ENCODE measurements around the gene ZNFX1.
"Not testable (repeated sequence)": the region's sequence is repeated elsewhere in the genome, so short reads cannot be mapped to it uniquely, and the experiment has no call there.

The ZNFX1 gene

GRCh38 chr20:49278036-49278817 is at the start of gene ZNFX1:
TSS of gene ZNFX1 (minus strand) at chr20:49278057. CDS start at chr20:49275839, 2,218 bp downstream.
- DNase-seq, result peak; percentile 99
- CTCF ChIA-PET, result interaction anchor here (1.0 kb wide), 1 partner anchor 43 kb away, joined by 3 read pairs; no protein-coding TSS in a partner anchor
- Mint-ChIP-seq H3K4me1 (peaks cover 65% of the 10 kb centered on the region), H3K9me3 (peaks cover 37% of the 10 kb centered on the region), H3K4me3 (peak within 1 kb of the TSS; percentile 99), H3K27ac (peak within 1 kb of the TSS; percentile 96), H3K36me3 (peaks cover 76% of the 10 kb centered on the region), H3K27me3 (no peaks in the 10 kb centered on the region)

- H3K27ac Mint-ChIP-seq, result no peak overlapping the region
- no peaks in the 10 kb centered on the region for H3K36me3 Mint-ChIP-seq
- CTCF ChIA-PET, result no interaction called here
- no peak overlapping the region for H3K4me3 Mint-ChIP-seq
- no peaks in the 10 kb centered on the region for H3K9me3 Mint-ChIP-seq
- H3K27me3 Mint-ChIP-seq, result peaks cover 60% of the 10 kb centered on the region
- peaks cover 23% of the 10 kb centered on the region for H3K4me1 Mint-ChIP-seq
- DNase-seq, result no peak
Observed at GRCh38 chr20:49326026-49326425, 48.2 kb upstream of the ZNFX1 start.

GRCh38 chr20:49324306-49324705 is 46.4 kb upstream of the ZNFX1 start:
- no peak for DNase-seq
- H3K27me3 Mint-ChIP-seq, result peaks cover 64% of the 10 kb centered on the region
- H3K9me3 Mint-ChIP-seq, result no peaks in the 10 kb centered on the region

GRCh38 chr20:49323622-49324238 is 45.9 kb upstream of the ZNFX1 start:
- peaks cover 64% of the 10 kb centered on the region for H3K27me3 Mint-ChIP-seq
- no peaks in the 10 kb centered on the region for H3K9me3 Mint-ChIP-seq
- H3K36me3 Mint-ChIP-seq, result no peaks in the 10 kb centered on the region
- peak; percentile 46 for DNase-seq
- H3K4me3 Mint-ChIP-seq, result no peak overlapping the region
- H3K4me1 Mint-ChIP-seq, result peaks cover 29% of the 10 kb centered on the region
- CTCF ChIA-PET, result interaction anchor here (0.6 to 3.1 kb wide), 10 partner anchors 47 to 295 kb away, joined by 3 to 15 read pairs (median 3); no protein-coding TSS in a partner anchor
- H3K27ac Mint-ChIP-seq, result peak overlapping the region; percentile 76

More at GRCh38 chr20:49324306-49324705, 46.4 kb upstream of the ZNFX1 start:
- peaks cover 23% of the 10 kb centered on the region for H3K4me1 Mint-ChIP-seq
- no peak overlapping the region for H3K27ac Mint-ChIP-seq
- no peaks in the 10 kb centered on the region for H3K36me3 Mint-ChIP-seq
- H3K4me3 Mint-ChIP-seq, result no peak overlapping the region
- CTCF ChIA-PET, result interaction anchor here (0.6 to 3.1 kb wide), 7 partner anchors 50 to 294 kb away, joined by 3 to 15 read pairs (median 3); no protein-coding TSS in a partner anchor

GRCh38 chr20:49320460-49320859 is 42.6 kb upstream of the ZNFX1 start:
- Mint-ChIP-seq H3K27me3 (peaks cover 78% of the 10 kb centered on the region), H3K9me3 (no peaks in the 10 kb centered on the region), H3K4me3 (no peak overlapping the region), H3K27ac (no peak overlapping the region), H3K36me3 (no peaks in the 10 kb centered on the region), H3K4me1 (peaks cover 35% of the 10 kb centered on the region)
- CTCF ChIA-PET, result interaction anchor here (0.8 to 1.5 kb wide), 7 partner anchors 8 to 74 kb away, joined by 3 to 4 read pairs (median 3); partner anchors contain the start of gene ZNFX1
- no peak for DNase-seq

- DNase-seq, result no peak
- H3K27me3 Mint-ChIP-seq, result peaks cover 80% of the 10 kb centered on the region
- H3K9me3 Mint-ChIP-seq, result no peaks in the 10 kb centered on the region
- H3K4me3 Mint-ChIP-seq, result peak overlapping the region; percentile 67
- no peaks in the 10 kb centered on the region for H3K36me3 Mint-ChIP-seq
- CTCF ChIA-PET, result interaction anchor here (1.0 kb wide), 1 partner anchor 73 kb away, joined by 3 read pairs; no protein-coding TSS in a partner anchor
- H3K27ac Mint-ChIP-seq, result no peak overlapping the region
- peaks cover 30% of the 10 kb centered on the region for H3K4me1 Mint-ChIP-seq
Observed at GRCh38 chr20:49319208-49319809, 41.5 kb upstream of the ZNFX1 start.

- no peak overlapping the region for H3K27ac Mint-ChIP-seq
- no peaks in the 10 kb centered on the region for H3K9me3 Mint-ChIP-seq
- H3K4me3 Mint-ChIP-seq, result peak overlapping the region; percentile 67
- H3K27me3 Mint-ChIP-seq, result peaks cover 83% of the 10 kb centered on the region
- H3K4me1 Mint-ChIP-seq, result peaks cover 23% of the 10 kb centered on the region
- DNase-seq, result peak; percentile 45
- CTCF ChIA-PET, result no interaction called here
- no peaks in the 10 kb centered on the region for H3K36me3 Mint-ChIP-seq
Observed at GRCh38 chr20:49318430-49319207, 40.8 kb upstream of the ZNFX1 start.

GRCh38 chr20:49318091-49318429 is 40.2 kb upstream of the ZNFX1 start:
- peaks cover 85% of the 10 kb centered on the region for H3K27me3 Mint-ChIP-seq
- peaks cover 17% of the 10 kb centered on the region for H3K4me1 Mint-ChIP-seq
- no peaks in the 10 kb centered on the region for H3K36me3 Mint-ChIP-seq
- DNase-seq, result no peak
- CTCF ChIA-PET, result no interaction called here
- H3K9me3 Mint-ChIP-seq, result no peaks in the 10 kb centered on the region
- no peak overlapping the region for H3K27ac Mint-ChIP-seq
- peak overlapping the region; percentile 21 for H3K4me3 Mint-ChIP-seq

- no peak overlapping the region for H3K4me3 Mint-ChIP-seq
- CTCF ChIA-PET, result no interaction called here
- H3K27ac Mint-ChIP-seq, result no peak overlapping the region
- no peaks in the 10 kb centered on the region for H3K36me3 Mint-ChIP-seq
- peaks cover 85% of the 10 kb centered on the region for H3K27me3 Mint-ChIP-seq
- no peaks in the 10 kb centered on the region for H3K9me3 Mint-ChIP-seq
- peaks cover 12% of the 10 kb centered on the region for H3K4me1 Mint-ChIP-seq
- DNase-seq, result no peak
Observed at GRCh38 chr20:49316704-49317103, 38.8 kb upstream of the ZNFX1 start.

GRCh38 chr20:49315580-49315979 is 37.7 kb upstream of the ZNFX1 start:
- peaks cover 86% of the 10 kb centered on the region for H3K27me3 Mint-ChIP-seq
- peaks cover 5% of the 10 kb centered on the region for H3K9me3 Mint-ChIP-seq
- H3K27ac Mint-ChIP-seq, result no peak overlapping the region
- peaks cover 12% of the 10 kb centered on the region for H3K4me1 Mint-ChIP-seq
- H3K4me3 Mint-ChIP-seq, result no peak overlapping the region
- CTCF ChIA-PET, result no interaction called here
- no peak for DNase-seq
- no peaks in the 10 kb centered on the region for H3K36me3 Mint-ChIP-seq

GRCh38 chr20:49314052-49314451 is 36.2 kb upstream of the ZNFX1 start:
- CTCF ChIA-PET, result interaction anchor here (1.6 kb wide), 1 partner anchor 181 kb away, joined by 3 read pairs; no protein-coding TSS in a partner anchor
- H3K4me1 Mint-ChIP-seq, H3K27ac Mint-ChIP-seq, H3K4me3 Mint-ChIP-seq, H3K36me3 Mint-ChIP-seq, DNase-seq: not testable (repeated sequence)
- Mint-ChIP-seq H3K27me3 (peaks cover 83% of the 10 kb centered on the region), H3K9me3 (peaks cover 12% of the 10 kb centered on the region)

GRCh38 chr20:49313283-49313682 is 35.4 kb upstream of the ZNFX1 start:
- CTCF ChIA-PET, result interaction anchor here (1.6 kb wide), 1 partner anchor 181 kb away, joined by 3 read pairs; no protein-coding TSS in a partner anchor
- DNase-seq, result no peak
- Mint-ChIP-seq H3K36me3 (no peaks in the 10 kb centered on the region), H3K9me3 (peaks cover 12% of the 10 kb centered on the region), H3K27me3 (peaks cover 79% of the 10 kb centered on the region), H3K4me1 (peaks cover 2% of the 10 kb centered on the region), H3K27ac (no peak overlapping the region), H3K4me3 (no peak overlapping the region)

- Mint-ChIP-seq H3K27me3 (peaks cover 73% of the 10 kb centered on the region), H3K27ac (no peak overlapping the region), H3K4me3 (no peak overlapping the region), H3K4me1 (no peaks in the 10 kb centered on the region), H3K9me3 (peaks cover 12% of the 10 kb centered on the region), H3K36me3 (no peaks in the 10 kb centered on the region)
- CTCF ChIA-PET, result interaction anchor here (1.6 kb wide), 1 partner anchor 180 kb away, joined by 3 read pairs; no protein-coding TSS in a partner anchor
- DNase-seq, result no peak
Observed at GRCh38 chr20:49312661-49313060, 34.8 kb upstream of the ZNFX1 start.

All from activated naive CD4-positive, alpha-beta T cell treated with anti-CD3 and anti-CD28 coated beads, Interleukin-2, amount 10 ng/mL, durations not matched to agents 7 days and 5 days (primary cell).